KG1 (cell line): Measurements from ENCODE around the gene PTGES3.
"Not testable (repeated sequence)": the region's sequence is repeated elsewhere in the genome, so short reads cannot be mapped to it uniquely, and the experiment has no call there.

Experiments used
- DNase-seq: peaks from one replicate; lab custom pipeline; 2025; lab: John Stamatoyannopoulos, UW

Gene PTGES3

GRCh38 chr12:56657416-56658379 lies 30.4 kb downstream of the PTGES3 start:
- no peak for DNase-seq

- not testable (repeated sequence) for DNase-seq
Observed at GRCh38 chr12:56653781-56654180, 34.3 kb downstream of the PTGES3 start.

- not testable (repeated sequence) for DNase-seq
Observed at GRCh38 chr12:56648023-56648422, 40.1 kb downstream of the PTGES3 start.

GRCh38 chr12:56645717-56646446 lies 42.2 kb downstream of the PTGES3 start, which contains the start of gene ATP5F1B:
TSS of gene ATP5F1B (minus strand) at chr12:56645984. CDS start at chr12:56645963, 21 bp downstream.
- peak; percentile 80 for DNase-seq

- DNase-seq: no peak
Observed at GRCh38 chr12:56645201-56645716, 42.8 kb downstream of the PTGES3 start.

- DNase-seq: no peak
Observed at GRCh38 chr12:56644654-56645053, 43.4 kb downstream of the PTGES3 start.

- DNase-seq: no peak
Observed at GRCh38 chr12:56641219-56641618, 46.9 kb downstream of the PTGES3 start.

GRCh38 chr12:56637621-56638020 lies 50.5 kb downstream of the PTGES3 start:
- DNase-seq: no peak

- DNase-seq: peak; percentile 39
Observed at GRCh38 chr12:56636675-56637540, 51.2 kb downstream of the PTGES3 start.

- DNase-seq: peak; percentile 48
Observed at GRCh38 chr12:56635806-56636674, 52.0 kb downstream of the PTGES3 start.

GRCh38 chr12:56634837-56635791 lies 53.0 kb downstream of the PTGES3 start:
- DNase-seq: peak; percentile 7

GRCh38 chr12:56634242-56634836 lies 53.7 kb downstream of the PTGES3 start:
- DNase-seq: no peak

- no peak for DNase-seq
Observed at GRCh38 chr12:56633468-56634241, 54.4 kb downstream of the PTGES3 start.

GRCh38 chr12:56632701-56633467 lies 55.2 kb downstream of the PTGES3 start:
- DNase-seq: no peak

- no peak for DNase-seq
Observed at GRCh38 chr12:56631790-56632700, 56.0 kb downstream of the PTGES3 start.

- DNase-seq: peak; percentile 32
Observed at GRCh38 chr12:56630180-56630632, 57.9 kb downstream of the PTGES3 start, which contains the start of gene BAZ2A. TSS of gene BAZ2A (minus strand) at chr12:56630326. CDS start at chr12:56617530, 12,796 bp downstream.
